OCI-LY1 (cell line): ENCODE data around the gene C17orf100.

Experiments
- CTCF ChIP-seq: fragments of 200-600 bp; sonication (generic), shearing (Covaris generic); IDR thresholded peaks from 2 replicates; pipeline ENCODE4 v1.5.1; 2017; ENCODE audit warnings: mild to moderate bottlenecking, antibody characterized with exemption, low read length, moderate library complexity, mixed read lengths
- EZH2 ChIP-seq: fragments of 200-600 bp; sonication (generic), shearing (Covaris generic); IDR thresholded peaks from 2 replicates; pipeline ENCODE4 v1.8.0; 2017; ENCODE audit warnings: borderline replicate concordance, mixed run types, mild to moderate bottlenecking, antibody characterized with exemption, low read length, moderate library complexity, mixed read lengths

GRCh38 chr17:6682339-6682738, 30.8 kb downstream of the C17orf100 start:
- TF ChIP-seq EZH2 (no peak), CTCF (no peak)
